ENCODE measurements around the gene LMO2.

The LMO2 gene

GRCh38 chr11:33885338-33886005 lies 6.4 kb downstream of the LMO2 start:
- DNase-seq = no peak

- DNase-seq = no peak
Observed at GRCh38 chr11:33884601-33885000, 7.3 kb downstream of the LMO2 start.

DNA sequence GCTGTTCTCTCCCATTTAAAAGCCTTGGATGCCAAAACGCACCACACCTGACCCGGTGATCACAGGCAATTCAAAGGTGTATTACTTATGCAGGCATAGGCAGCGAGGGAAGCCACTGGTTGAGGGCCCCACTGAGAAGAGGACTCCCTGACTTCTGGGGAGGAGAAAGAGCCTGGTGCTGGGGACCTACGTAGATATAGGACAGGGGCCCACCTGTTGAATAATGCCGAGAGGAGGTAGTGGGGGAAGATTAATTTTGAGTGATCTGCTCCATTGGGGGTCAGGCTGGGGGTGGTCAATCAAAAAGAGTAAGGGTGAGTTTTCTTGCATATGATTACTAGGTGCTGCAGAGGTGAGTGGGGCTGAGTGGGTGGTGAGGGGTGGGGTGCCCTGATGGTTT lies 7.8 kb downstream of the LMO2 start:
- DNase-seq = no peak

DNA sequence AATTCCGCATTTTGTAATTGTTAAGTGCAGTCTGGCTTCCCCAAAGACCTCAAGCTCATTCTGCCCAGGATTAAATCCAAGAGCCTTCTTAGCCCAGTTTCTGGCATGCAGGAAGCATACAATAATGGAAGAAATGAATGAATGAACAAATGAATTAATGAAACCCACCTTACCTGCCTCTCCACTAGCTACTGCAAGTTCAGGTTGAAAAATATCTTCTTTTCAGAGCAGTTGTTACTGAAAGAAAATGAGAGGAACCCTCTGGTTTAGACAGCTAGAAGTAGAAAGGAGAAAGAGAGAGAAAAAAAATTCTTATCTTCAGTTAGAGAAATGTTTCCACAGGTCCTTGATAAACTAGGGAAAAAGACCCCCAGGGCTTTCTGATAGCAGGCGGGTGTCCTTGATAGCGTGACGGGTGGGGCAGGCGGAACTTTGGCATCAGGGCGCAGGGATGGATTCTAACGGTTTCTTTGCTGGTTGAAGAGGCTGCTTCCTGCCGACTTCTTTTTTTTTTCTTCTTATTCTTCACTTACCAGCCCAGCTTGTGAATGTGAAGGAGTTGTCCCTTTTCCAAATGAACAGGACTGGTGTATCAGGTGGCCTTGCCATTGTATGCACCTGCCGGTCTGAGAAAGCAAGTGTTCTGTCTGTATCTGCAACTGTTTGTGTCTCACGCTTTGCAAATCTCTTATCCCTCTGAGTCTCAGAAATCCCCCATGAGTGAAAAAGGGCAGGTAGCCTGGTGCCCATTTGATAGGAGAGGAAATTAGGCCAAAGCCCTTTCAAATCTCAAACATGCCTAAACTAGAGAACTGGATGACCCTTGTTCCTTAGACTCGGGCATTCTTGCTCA lies 10.0 kb downstream of the LMO2 start:
- no peak for DNase-seq

GRCh38 chr11:33880979-33881378 lies 10.9 kb downstream of the LMO2 start:
- DNase-seq = no peak

GRCh38 chr11:33879375-33879774 lies 12.5 kb downstream of the LMO2 start:
- no peak for DNase-seq

GRCh38 chr11:33877038-33877437 lies 14.8 kb downstream of the LMO2 start:
- DNase-seq = no peak

GRCh38 chr11:33875621-33876294 lies 16.1 kb downstream of the LMO2 start:
- no peak for DNase-seq

- no peak for DNase-seq
Observed at GRCh38 chr11:33874910-33875490, 16.9 kb downstream of the LMO2 start.

GRCh38 chr11:33874433-33874832 lies 17.4 kb downstream of the LMO2 start:
- no peak for DNase-seq

GRCh38 chr11:33869481-33870422 lies 22.1 kb downstream of the LMO2 start:
- DNase-seq = no peak

DNA sequence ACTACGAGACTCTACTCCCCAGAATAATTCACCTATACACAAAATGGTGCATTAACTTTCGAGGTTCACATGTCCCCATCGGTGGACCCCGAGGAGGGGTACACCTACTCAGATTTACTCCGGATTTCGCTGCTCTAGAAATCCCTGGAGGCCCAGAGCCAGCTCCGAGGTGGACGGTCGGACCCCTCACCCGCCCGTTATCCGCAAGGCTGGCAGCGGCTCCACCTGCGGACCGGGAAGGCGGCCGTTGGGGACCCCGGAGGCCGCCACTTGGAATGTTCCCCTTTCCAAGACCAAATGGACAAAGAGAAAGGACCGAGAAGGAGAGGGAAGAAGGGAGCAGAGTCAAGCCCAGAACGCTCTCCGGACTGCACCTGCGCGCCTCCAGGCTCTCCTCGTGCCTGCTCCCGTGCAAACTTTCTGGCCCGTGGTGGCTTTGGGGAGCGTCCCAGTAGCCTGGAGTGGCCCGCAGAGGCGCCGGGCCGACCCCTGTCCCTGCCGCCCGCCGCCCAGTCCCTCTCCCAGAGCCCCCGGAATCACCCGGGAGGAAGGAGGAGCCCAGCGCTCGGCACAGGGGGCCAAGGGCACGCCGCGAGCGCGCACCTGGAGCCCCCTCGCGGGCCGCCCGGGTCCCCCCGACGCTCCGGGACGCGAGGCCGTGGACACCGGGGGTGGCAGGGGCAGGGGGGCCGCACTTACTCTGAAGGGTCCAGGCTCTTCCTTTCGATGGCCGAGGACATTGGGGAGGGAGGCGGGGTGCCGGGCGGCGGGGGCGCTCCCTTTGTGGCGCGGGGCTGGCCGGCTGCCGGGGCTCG lies 23.0 kb downstream of the LMO2 start:
- no peak for DNase-seq

GRCh38 chr11:33867996-33868646 lies 23.8 kb downstream of the LMO2 start:
- no peak for DNase-seq

DNA sequence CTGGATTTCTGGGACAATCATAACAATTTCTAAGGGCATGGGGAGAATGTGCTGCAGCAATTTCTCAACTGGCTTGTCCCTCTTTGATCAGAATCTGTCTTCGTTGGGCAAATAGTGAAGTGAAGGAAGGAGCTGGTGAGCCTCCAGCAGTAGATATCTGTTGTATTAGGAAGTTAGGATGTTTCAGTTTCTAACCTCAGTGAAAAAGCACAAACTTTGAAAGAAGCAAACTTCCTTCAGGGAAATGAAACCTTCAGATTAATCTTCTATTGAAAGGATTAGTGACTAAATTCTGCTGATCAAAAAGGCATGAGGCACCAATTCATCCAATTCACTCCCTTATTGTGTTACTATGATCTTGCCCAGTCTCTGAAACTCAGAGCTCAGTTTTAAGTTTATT lies 24.3 kb downstream of the LMO2 start:
- DNase-seq = no peak

- DNase-seq = no peak
Observed at GRCh38 chr11:33866936-33867335, 24.9 kb downstream of the LMO2 start.

- DNase-seq = no peak
Observed at GRCh38 chr11:33864479-33864878, 27.4 kb downstream of the LMO2 start.

DNA sequence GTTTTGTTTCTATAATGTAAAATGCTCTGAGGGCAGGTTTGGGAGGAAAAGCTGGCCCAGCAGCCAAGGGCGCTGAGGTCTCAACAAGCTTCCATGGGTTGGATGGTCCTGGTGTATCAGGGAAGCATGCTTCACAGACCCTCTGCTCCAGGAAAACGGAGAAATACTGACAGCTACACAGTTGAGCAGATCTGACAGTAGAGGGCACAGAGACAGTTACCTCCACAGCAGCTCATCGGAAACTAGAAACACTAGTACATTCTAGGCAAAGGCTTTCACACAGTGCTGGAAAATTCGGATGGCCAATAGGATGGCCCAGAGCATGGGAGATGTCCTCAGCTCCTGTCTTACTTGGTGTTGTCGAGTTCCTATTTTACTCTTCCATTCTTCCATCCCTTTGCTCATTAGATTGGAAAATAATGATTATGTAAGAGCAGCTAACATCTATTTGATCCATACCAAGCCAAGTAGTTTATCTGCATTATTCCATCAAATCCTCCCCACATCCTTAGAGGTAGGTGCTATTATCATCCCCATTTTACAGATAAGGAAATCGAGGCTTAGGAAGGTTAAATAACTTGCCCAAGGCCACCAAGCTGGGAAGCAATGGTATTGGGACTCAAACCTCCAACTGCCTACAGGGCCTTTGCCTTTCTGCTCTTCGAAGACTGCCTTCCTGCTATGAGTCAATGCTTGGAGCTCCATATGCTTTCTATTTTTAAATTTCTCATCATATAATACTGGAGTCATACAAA lies 28.3 kb downstream of the LMO2 start:
- no peak for DNase-seq

GRCh38 chr11:33861941-33862589 lies 29.8 kb downstream of the LMO2 start:
- no peak for DNase-seq

DNA sequence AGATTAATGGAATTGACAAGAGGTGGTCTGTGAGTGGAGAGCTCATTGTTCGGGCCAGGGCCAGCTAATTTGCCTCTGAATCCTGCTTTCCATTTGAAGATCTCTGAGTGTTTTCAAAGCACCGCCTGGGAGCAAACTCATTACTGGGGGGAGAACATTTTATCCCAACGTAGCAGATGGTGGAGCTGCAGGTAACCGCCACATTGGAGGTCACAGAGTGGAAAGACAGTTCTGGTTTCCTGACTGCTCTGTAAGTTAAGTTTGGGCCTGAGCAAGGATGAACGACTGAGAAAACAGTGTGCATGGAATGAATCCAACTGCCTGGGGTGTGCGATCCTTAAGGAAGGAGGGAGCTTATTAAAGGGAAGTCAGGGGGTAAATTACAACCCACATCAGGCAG lies 30.5 kb downstream of the LMO2 start:
- no peak for DNase-seq

GRCh38 chr11:33860926-33861325 lies 30.9 kb downstream of the LMO2 start:
- DNase-seq = no peak
